GM19455 (cell line): Measurements from ENCODE around the gene AK2.
"Not testable (repeated sequence)": the region's sequence is repeated elsewhere in the genome, so short reads cannot be mapped to it uniquely, and the experiment has no call there.

Source experiments
- ATAC-seq: cut with Tn5 transposase; IDR thresholded peaks from one replicate; pipeline ENCODE4 v1.9.1; 2021; ENCODE audit not compliant: unreplicated experiment

The AK2 gene

GRCh38 chr1:32978854-32979253 is 57.8 kb downstream of the AK2 start:
- no peak for ATAC-seq

- ATAC-seq = no peak
Observed at GRCh38 chr1:32977546-32978087, 59.1 kb downstream of the AK2 start.

GRCh38 chr1:32975055-32975454 is 61.6 kb downstream of the AK2 start:
- ATAC-seq = not testable (repeated sequence)

GRCh38 chr1:32973458-32973857 is 63.2 kb downstream of the AK2 start:
- not testable (repeated sequence) for ATAC-seq

DNA sequence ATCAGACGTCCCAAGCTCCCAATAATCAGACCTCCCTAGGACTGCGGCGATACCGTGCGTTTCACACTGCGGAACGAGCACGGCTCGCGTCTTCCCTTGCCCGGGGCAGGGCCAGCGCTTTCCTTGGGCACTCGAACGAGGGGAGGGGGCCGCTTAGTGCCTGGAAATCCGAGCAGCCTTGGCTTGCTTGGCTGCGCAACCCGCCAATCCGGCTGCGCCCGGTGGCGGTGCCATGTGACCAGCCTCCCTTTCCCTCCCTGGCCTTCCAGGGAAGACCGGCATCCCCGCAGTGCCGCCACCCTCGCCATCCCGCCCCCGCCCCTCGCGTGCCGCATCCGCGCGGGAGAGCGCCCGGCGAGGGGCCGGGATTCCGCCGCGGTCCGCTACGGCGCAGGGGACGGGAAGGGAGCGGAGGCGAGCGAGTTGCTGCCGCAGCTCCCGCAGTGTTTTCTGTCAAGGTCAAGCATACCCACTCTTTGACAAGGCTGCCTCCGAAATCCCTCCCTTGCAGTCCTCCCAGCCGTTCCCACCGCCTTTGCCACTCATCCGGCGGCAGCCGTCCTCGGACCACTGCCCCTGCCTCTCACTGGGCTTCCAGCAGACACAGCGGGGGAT is 63.8 kb downstream of the AK2 start:
- no peak for ATAC-seq

DNA sequence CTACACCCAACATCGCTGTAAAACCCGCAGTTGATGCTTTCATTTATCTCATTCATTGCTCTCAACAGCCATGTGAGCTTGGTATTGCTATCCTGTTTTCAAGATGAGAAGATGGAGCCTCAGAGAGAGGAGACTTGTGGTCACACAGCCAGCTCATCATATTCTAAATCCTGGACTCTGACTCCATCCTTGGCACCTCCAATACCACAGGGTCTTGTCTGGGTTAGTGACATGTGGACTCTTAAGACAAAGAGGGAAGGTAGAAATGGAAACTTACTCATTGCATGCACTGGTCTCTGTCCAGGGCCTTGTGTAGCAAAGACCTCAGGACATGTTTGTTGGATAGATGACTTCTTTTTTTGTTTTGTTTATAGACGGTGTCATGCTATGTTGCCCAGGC is 65.1 kb downstream of the AK2 start:
- ATAC-seq = no peak

GRCh38 chr1:32971156-32971555 is 65.5 kb downstream of the AK2 start:
- ATAC-seq = no peak

- no peak for ATAC-seq
Observed at GRCh38 chr1:32969566-32969965, 67.1 kb downstream of the AK2 start.

GRCh38 chr1:32967888-32968568 is 68.7 kb downstream of the AK2 start:
- ATAC-seq = no peak

DNA sequence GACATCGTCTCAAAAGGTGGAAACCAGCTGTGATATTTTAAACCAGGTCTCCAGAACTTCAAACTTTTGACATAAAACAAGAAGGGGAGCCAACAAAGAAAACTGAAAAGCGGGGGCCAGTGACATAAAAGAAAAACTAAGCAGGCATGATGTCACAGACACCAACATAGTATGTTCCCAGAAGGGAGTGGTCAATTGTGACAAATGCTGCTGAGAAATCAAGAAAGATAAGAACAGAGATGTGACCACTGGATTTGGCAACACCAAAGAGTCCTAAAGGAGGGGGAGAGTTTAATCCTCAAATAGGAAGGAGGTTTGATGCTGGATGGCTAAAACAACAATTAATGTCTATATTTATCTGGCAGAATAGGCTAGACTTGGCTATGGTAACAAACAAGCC is 69.8 kb downstream of the AK2 start:
- no peak for ATAC-seq

- ATAC-seq = no peak
Observed at GRCh38 chr1:32965251-32965747, 71.4 kb downstream of the AK2 start.

DNA sequence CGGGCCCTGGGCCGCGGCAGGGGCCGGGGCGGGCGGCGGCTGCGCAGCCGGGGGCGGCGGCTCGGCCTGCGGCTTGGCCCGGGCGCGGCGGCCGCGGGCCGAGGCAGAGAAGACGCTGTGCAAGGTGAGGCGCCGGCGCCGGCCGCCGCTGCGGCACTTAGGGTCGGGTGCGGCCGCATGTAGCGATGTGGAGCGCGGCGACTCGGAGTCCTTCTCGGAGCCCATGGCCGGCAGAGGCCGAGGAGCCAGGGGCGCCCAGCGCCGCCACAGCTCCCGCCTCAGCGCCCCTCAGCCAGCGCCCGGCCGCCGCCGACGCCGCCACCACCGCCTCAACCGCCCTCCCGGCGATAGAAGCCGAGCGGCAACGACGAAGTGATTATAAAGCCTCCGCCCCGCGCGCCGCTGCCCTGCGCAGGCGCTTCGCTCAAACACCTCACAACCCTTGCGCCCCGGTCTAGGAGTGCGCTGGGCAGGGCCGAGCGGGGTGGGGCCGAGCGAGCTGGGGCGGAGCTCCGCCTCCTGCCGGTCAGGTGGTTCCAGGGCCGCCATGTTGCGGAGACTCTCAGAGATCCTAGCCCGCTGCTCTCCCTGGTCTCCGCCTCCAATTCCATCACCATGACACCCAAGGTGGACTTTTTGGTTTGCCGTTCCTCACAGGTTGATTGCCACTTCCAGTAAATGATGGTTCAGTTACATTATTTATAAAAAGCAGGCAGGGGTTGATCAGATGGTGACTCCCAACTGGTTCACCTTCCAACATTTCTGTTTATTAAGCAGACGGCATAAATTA is 72.0 kb downstream of the AK2 start, which contains the start of gene RNF19B:
RNF19B (minus strand) TSS at position 349 of the 790 bp plus-strand sequence; CDS start at position 225, 124 bp downstream.
- peak; percentile 77 for ATAC-seq

DNA sequence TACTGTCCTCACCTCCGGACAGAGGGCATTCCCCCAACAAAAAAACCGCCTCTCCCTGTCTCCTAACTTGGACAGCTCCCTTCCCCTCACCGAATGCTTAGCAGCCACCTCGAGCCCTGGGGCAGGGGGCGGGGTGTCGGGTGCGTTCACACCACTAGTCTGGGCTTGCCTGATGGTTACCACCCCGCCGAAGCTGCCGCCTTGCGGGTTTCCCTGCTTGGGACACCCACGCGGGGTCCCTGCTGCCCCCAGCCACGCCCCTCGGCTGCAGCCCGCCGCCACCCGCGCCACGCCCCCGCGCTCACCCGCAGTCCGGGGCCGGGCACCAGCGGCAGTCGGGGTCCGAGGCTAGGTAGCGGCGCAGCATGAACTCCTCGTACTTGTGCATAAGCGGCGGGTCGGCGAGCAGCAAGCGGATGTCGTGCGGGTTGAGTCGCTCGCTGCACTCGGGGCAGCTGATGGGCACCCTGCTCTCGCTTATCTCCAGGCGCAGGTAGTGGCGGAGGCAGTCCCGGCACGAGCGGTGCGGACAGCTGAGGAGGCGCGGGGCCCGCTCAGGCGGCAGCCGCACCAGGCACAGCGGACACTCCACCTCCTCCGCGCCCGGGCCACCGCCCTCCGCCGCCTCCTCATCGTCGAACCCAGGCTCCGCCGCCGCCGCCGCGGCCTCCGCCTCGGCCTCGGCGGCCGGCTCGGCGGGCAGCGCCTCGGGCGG is 72.8 kb downstream of the AK2 start:
- ATAC-seq = peak; percentile 19

GRCh38 chr1:32962248-32962896 is 74.3 kb downstream of the AK2 start:
- no peak for ATAC-seq

GRCh38 chr1:32960819-32961355 is 75.8 kb downstream of the AK2 start:
- no peak for ATAC-seq

DNA sequence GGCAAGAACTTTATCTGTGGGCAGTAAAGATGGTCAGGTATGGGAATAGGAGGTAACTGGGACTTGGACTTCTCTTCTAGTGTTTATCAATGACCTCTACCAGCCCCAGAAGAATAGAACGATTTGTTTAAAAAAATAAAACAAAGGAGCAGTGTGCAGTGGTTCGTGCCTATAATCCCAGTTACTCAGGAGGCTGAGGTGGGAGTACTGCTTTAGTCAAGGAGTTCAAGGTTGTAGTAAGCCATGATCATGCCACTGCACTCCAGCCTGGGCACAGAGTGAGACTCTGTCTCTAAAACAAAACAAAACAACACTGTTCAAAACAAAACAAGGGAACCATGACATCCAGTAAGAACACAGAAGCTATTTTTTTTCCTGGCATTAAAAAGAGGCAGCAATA is 76.3 kb downstream of the AK2 start:
- ATAC-seq = no peak

DNA sequence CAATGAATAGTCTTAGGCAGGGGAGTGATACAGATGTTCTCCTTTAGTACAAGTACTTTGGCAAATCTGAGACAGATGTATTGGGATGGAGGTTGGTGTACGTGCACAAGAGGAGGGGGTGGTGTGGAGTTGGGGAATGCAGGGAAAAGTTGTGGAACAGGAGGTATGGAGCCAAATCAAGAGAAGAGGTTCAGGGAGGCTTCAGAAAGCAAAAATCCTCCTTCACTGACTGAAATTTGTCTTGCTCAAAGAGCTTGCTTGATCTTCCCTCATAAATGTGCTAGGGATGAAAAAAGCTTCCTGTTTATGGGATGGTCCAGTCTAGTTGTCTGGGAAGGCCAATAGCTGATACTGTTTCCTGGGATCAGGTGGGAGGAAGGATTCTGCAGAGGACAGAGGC is 77.9 kb downstream of the AK2 start:
- no peak for ATAC-seq
